ENCODE data around the gene NEDD8. TPM values are rescaled to one million over a fixed set of nuclear protein-coding genes. Genes with fewer than 3 reads are reported as not detected.

Gene NEDD8
- total and polyA plus RNA-seq, 10 donors, result 98.6 to 237 (median 127) TPM

DNA sequence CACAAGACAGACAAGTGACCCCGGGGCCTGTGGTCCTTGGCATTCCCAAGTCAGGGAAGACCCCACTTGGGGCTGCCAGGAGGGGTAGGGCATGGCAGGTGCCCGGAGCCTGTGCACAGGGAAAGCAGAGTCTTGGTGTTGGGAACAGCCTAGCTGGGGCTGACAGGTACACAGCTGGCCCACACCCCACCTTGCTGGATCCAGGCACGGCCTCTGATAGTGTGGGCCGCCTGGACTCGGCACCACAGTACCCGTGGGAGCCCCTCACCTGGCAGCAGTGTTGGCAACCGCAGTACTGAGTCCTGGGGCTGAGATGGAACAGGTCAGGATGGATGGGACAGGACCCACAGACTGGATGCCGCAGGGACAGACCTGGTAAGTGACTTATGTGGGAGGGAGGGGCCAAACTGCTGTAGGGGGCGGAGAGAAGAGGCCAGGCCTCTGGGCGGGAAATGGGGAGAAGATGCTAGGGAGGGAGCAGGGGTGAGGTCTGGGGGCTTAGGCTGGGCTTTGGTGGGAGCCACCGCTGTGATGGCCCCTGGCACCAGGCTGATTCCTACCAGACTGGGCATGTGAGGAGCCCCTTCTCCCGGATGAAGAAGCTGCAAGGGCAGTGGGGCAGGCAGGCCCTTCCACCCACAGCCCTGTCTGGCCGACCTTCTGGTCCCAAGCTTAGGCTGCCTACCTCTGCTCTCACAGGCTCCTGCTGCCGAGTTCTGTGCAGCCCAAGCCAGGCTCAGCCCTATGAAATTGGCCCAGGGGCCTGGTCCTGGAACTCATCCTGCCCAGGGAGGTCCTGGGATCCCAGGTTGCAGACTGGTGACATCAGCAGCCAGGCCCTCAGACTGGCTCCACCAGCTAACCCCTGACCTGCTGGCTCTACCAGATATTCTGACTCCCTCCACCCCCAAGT, 30.9 kb upstream of the NEDD8 start, which contains the start of gene TGM1:
TSS of gene TGM1 (minus strand) at position 357 of the 913 bp plus-strand sequence. CDS start 825 bp downstream, outside the sequence.
- WGBS, 5 donors, result 77 to 94% (median 89%) methylated on average over 7 to 14 of the region's 14 CpGs
- no peak for DNase-seq

DNA sequence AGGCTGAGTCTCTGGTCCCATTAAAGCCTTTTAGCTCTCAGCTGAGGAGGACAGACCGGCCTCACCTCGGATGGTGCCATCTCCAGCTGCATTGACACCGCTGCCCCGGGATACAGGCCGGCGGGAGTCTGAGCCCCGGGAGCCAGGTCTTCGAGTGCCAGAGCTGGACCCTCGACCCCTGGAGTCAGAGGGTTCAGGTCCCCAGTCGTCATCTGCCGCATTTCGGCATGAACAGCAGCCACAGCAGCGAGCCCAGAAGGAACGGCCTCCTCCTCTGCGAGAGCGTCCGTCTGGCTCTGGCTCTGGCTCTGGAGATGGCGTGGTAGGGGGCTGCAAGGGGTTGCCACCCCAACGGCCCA, 29.8 kb upstream of the NEDD8 start:
- TF ChIP-seq POLR2A (IDR thresholded peaks at IDR 0.05) (no peak), POLR2AphosphoS5 (IDR thresholded peaks at IDR 0.05) (no peak)
- TF ChIP-seq, protein P1, sequence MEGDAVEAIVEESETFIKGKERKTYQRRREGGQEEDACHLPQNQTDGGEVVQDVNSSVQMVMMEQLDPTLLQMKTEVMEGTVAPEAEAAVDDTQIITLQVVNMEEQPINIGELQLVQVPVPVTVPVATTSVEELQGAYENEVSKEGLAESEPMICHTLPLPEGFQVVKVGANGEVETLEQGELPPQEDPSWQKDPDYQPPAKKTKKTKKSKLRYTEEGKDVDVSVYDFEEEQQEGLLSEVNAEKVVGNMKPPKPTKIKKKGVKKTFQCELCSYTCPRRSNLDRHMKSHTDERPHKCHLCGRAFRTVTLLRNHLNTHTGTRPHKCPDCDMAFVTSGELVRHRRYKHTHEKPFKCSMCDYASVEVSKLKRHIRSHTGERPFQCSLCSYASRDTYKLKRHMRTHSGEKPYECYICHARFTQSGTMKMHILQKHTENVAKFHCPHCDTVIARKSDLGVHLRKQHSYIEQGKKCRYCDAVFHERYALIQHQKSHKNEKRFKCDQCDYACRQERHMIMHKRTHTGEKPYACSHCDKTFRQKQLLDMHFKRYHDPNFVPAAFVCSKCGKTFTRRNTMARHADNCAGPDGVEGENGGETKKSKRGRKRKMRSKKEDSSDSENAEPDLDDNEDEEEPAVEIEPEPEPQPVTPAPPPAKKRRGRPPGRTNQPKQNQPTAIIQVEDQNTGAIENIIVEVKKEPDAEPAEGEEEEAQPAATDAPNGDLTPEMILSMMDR (IDR thresholded peaks at IDR 0.05 in 8 of 11, conservative IDR thresholded peaks at IDR 0.05 in 3 of 11), result no peak
- no peak for DNase-seq
- Histone ChIP-seq H3K4me3 (no peak overlapping the region), H3K36me3 (peaks cover 0 to 92% (median 19%) of the 10 kb centered on the region in 6 donors), H3K4me1 (no peaks in the 10 kb centered on the region), H3K27me3 (replicated peaks in 1 of 7) (no peaks in the 10 kb centered on the region), H3K27ac (no peak overlapping the region), H3K9me3 (no peaks in the 10 kb centered on the region)
- WGBS, 5 donors, result 91 to 96% (median 93%) methylated on average over 10 to 19 of the region's 19 CpGs
- intact Hi-C loops (cut with DNase I; ENCODE audit: low total_unique reads), result no loop called here

More for the DNA sequence above, 30.9 kb upstream of the NEDD8 start, which contains the start of gene TGM1:
- Histone ChIP-seq H3K27ac (no peak within 1 kb of the TSS), H3K4me1 (no peaks in the 10 kb centered on the region), H3K36me3 (peaks cover 0 to 97% (median 31%) of the 10 kb centered on the region in 6 donors), H3K9me3 (no peaks in the 10 kb centered on the region), H3K4me3 (no peak within 1 kb of the TSS), H3K27me3 (replicated peaks in 1 of 7) (no peaks in the 10 kb centered on the region)
- intact Hi-C loops (cut with DNase I; ENCODE audit: low total_unique reads), result no loop called here
- TF ChIP-seq POLR2AphosphoS5 (IDR thresholded peaks at IDR 0.05) (no peak), POLR2A (IDR thresholded peaks at IDR 0.05) (no peak)
- TF ChIP-seq, protein P1 (IDR thresholded peaks at IDR 0.05 in 8 of 11, conservative IDR thresholded peaks at IDR 0.05 in 3 of 11), result no peak

DNA sequence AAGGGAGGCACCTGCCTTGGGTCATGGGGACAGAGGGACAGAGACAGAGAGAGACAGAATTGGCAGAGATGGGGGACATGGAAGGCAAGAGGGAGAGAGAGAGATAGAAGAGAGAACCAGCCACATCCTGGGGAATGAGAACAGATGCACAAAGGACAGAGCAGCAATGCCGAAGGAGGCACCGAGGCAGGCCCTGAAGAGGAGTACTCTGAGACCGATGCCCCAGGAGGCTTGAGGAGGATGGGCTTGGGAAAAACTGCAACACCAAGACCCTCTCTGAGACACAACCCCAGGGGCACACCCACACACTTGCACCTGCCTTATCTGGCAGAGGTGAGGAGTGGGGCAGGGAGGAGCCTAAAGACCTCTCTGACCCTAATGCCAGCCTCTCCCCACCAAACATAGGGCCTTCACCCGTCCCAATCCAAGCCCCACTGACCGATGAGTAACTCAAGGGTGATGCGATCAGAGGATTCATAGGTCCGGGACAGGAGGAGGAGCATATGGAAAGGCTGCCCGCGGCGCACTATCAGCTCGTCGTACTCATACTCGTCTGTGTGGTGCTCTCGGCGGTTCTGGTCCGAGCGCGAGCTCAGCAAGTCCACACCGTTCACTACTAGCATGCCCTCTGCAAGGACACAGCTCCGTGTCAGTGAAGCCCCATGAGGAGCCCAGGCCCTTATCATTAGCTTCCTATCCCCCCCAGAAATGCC, 29.2 kb upstream of the NEDD8 start:
- H3K4me3 ChIP-seq, result no peak overlapping the region
- intact Hi-C loops (cut with DNase I; ENCODE audit: low total_unique reads), result no loop called here
- DNase-seq, result peak; percentile 33
- 89 to 97% (median 93%) methylated on average over 18 to 20 of the region's 20 CpGs for WGBS, 5 donors
- H3K27me3 ChIP-seq (replicated peaks in 1 of 7), result no peaks in the 10 kb centered on the region
- no peak overlapping the region for H3K27ac ChIP-seq
- H3K4me1 ChIP-seq, result no peaks in the 10 kb centered on the region
- no peaks in the 10 kb centered on the region for H3K9me3 ChIP-seq
- TF ChIP-seq POLR2AphosphoS5 (IDR thresholded peaks at IDR 0.05) (no peak), POLR2A (IDR thresholded peaks at IDR 0.05) (no peak)
- TF ChIP-seq, protein P1 (IDR thresholded peaks at IDR 0.05 in 8 of 11, conservative IDR thresholded peaks at IDR 0.05 in 3 of 11), result no peak
- peaks cover 0 to 89% (median 14%) of the 10 kb centered on the region in 6 donors for H3K36me3 ChIP-seq

DNA sequence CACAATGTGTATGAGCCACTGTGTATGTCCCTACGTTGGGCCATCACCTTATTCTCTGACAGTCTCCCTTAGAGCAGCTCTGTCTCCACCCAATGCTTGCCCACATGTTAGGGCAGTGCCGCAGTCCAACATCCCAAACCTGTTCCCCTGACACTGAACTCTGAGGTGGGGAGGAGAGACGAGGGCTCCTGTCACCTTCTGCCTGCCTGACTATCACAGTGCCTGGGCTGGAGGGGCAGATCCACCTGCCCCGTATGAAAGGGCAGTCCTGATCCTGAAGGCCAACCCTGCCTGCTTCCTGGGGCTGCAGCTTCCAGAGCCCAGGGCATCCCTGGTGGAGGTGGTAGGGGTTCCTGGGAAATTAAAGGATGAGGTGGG, 28.6 kb upstream of the NEDD8 start:
- no peak overlapping the region for H3K27ac ChIP-seq
- peaks cover 0 to 89% (median 8%) of the 10 kb centered on the region in 6 donors for H3K36me3 ChIP-seq
- peak; percentile 24 for DNase-seq
- intact Hi-C loops (cut with DNase I; ENCODE audit: low total_unique reads), result no loop called here
- no peaks in the 10 kb centered on the region for H3K27me3 ChIP-seq (replicated peaks in 1 of 7)
- 70 to 87% (median 80%) methylated on average over 4 of the region's 4 CpGs for WGBS, 5 donors
- no peaks in the 10 kb centered on the region for H3K4me1 ChIP-seq
- TF ChIP-seq POLR2A (IDR thresholded peaks at IDR 0.05) (no peak), POLR2AphosphoS5 (IDR thresholded peaks at IDR 0.05) (no peak)
- TF ChIP-seq, protein P1 (IDR thresholded peaks at IDR 0.05 in 8 of 11, conservative IDR thresholded peaks at IDR 0.05 in 3 of 11), result no peak
- no peak overlapping the region for H3K4me3 ChIP-seq
- H3K9me3 ChIP-seq, result no peaks in the 10 kb centered on the region

Data from spleen (tissue), 11 donors.